Gastrocnemius medialis (tissue), 4 donors: ENCODE data around the gene KRT9. TPM values are rescaled to one million over a fixed set of nuclear protein-coding genes. Genes with fewer than 3 reads are reported as not detected.
"Not testable (repeated sequence)": the region's sequence is repeated elsewhere in the genome, so short reads cannot be mapped to it uniquely, and the experiment has no call there.

Experiments used
- ATAC-seq, 2 donors: fragments of 150-250 bp; one replicate each; pipeline ENCODE4 v1.9.1; 2016
- DNase-seq, 2 donors: peaks; one replicate each; pipeline ENCODE4 v3.0.0-alpha.2; 2019
- H3K27ac ChIP-seq, 4 donors: fragments of 200-600 bp; sonication (generic); 1 replicate in 1 of 4; 2 replicates in 3 of 4; pipeline ENCODE4 v1.5.1; 2016 to 2018; ENCODE audit warnings: mild to moderate bottlenecking in 2 of 4, moderate library complexity in 1 of 4
- H3K27me3 ChIP-seq, 3 donors: fragments of 200-600 bp; sonication (generic) in 2 of 3; 1 replicate in 1 of 3; 2 replicates in 2 of 3; pipeline versions ENCODE4 v1.5.1 to v1.6.0; 2016 to 2019; ENCODE audit warnings: mild to moderate bottlenecking in 1 of 3, moderate library complexity in 1 of 3
- H3K36me3 ChIP-seq, 2 donors: fragments of 200-600 bp; sonication (generic) in 1 of 2; one replicate each; pipeline ENCODE4 v1.5.1; 2017 to 2018
- H3K4me1 ChIP-seq, 2 donors: fragments of 200-600 bp; sonication (generic) in 1 of 2; one replicate each; pipeline ENCODE4 v1.5.1; 2016 to 2017; ENCODE audit warnings: mild to moderate bottlenecking in 2 of 2
- H3K4me3 ChIP-seq, 4 donors: fragments of 200-600 bp; sonication (generic) in 3 of 4; 1 replicate in 1 of 4; 2 replicates in 3 of 4; pipeline ENCODE4 v1.5.1; 2016 to 2019; ENCODE audit warnings: mild to moderate bottlenecking in 2 of 4
- H3K9me3 ChIP-seq, 3 donors: fragments of 200-600 bp; sonication (generic) in 2 of 3; 1 replicate in 1 of 3; 2 replicates in 2 of 3; pipeline ENCODE4 v1.5.1; 2016 to 2019
- POLR2A ChIP-seq, 2 donors: fragments of 450-650 bp; IDR thresholded peaks; one replicate each; pipeline ENCODE4 v1.6.1; 2017; ENCODE audit warnings: antibody characterized with exemption in 2 of 2, mild to moderate bottlenecking in 2 of 2, moderate library complexity in 2 of 2
- in situ Hi-C, 4 donors: fragments of 200-750 bp; cut with MboI; loops; one replicate each; pipeline versions ENCODE4 v1.15.0 to v1.8.0; 2017; ENCODE audit warnings: low sequenced_read_pairs in 4 of 4
- intact Hi-C: fragments of 100-400 bp; cut with DNase I; formaldehyde crosslinking; loops from one replicate; pipeline ENCODE4 v1.15.1; 2023; ENCODE audit warnings: low total_unique reads
- total RNA-seq, 4 donors: library from RNA; depleted of rRNA; stranded (reverse); fragments of >200 nt; gene quantifications; one replicate each; pipeline versions ENCODE4 v1.1.0 to v1.2.3, GENCODE V29; 2016
- TF ChIP-seq, protein P1 (sequence below), 5 experiments: fragments of 450-650 bp in 3 of 5; fragments of 200-600 bp in 2 of 5; sonication (generic) in 2 of 5; IDR thresholded peaks in 4 of 5; conservative IDR thresholded peaks in 1 of 5; 1 replicate in 4 of 5; 2 replicates in 1 of 5; pipeline ENCODE4 v1.5.1; 2016 to 2019; ENCODE audit warnings: antibody characterized with exemption in 5 of 5, mild to moderate bottlenecking in 3 of 5, moderate library complexity in 3 of 5

Gene KRT9, protein sequence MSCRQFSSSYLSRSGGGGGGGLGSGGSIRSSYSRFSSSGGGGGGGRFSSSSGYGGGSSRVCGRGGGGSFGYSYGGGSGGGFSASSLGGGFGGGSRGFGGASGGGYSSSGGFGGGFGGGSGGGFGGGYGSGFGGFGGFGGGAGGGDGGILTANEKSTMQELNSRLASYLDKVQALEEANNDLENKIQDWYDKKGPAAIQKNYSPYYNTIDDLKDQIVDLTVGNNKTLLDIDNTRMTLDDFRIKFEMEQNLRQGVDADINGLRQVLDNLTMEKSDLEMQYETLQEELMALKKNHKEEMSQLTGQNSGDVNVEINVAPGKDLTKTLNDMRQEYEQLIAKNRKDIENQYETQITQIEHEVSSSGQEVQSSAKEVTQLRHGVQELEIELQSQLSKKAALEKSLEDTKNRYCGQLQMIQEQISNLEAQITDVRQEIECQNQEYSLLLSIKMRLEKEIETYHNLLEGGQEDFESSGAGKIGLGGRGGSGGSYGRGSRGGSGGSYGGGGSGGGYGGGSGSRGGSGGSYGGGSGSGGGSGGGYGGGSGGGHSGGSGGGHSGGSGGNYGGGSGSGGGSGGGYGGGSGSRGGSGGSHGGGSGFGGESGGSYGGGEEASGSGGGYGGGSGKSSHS
- not detected for total RNA-seq

DNA sequence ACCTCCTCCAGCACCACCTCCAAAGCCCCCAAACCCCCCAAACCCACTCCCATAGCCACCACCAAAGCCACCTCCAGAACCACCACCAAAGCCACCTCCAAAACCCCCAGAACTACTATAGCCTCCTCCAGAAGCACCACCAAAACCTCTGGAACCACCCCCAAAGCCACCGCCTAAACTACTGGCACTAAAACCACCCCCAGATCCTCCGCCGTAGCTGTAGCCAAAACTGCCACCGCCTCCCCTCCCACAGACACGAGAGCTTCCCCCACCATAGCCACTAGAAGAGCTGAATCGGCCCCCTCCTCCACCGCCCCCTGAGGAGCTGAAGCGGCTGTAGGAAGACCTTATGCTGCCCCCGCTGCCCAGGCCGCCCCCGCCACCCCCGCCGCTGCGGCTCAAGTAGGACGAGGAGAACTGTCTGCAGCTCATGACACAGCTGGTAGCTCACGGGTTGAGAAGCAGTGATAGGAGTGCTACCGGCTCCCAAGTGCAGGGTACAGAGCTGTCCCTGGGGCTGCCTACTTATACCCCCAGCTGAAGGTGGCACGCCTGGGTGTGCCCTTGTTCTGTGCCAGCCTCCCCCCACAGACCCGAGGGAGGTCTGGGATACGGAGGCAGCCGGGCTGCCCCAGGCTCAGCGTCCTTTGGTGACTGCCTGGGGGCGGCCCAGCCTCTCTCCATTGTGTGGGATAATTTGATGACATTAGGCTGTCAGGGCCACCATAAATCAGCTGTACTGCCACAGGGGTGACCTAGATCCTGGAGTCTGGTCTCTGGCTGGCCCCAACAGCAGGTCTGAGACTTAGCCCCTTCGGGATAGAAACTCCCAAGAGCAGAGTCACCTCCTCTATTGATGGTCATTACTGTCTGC is at the start of gene KRT9:
KRT9 (minus strand) TSS at position 499 of the 874 bp plus-strand sequence; CDS start at position 432, 67 bp downstream.
- peaks cover 0 to 13% (median 7%) of the 10 kb centered on the region in 3 donors for H3K27me3 ChIP-seq
- no peak for TF ChIP-seq POLR2A (IDR thresholded peaks at IDR 0.05)
- TF ChIP-seq, protein P1, sequence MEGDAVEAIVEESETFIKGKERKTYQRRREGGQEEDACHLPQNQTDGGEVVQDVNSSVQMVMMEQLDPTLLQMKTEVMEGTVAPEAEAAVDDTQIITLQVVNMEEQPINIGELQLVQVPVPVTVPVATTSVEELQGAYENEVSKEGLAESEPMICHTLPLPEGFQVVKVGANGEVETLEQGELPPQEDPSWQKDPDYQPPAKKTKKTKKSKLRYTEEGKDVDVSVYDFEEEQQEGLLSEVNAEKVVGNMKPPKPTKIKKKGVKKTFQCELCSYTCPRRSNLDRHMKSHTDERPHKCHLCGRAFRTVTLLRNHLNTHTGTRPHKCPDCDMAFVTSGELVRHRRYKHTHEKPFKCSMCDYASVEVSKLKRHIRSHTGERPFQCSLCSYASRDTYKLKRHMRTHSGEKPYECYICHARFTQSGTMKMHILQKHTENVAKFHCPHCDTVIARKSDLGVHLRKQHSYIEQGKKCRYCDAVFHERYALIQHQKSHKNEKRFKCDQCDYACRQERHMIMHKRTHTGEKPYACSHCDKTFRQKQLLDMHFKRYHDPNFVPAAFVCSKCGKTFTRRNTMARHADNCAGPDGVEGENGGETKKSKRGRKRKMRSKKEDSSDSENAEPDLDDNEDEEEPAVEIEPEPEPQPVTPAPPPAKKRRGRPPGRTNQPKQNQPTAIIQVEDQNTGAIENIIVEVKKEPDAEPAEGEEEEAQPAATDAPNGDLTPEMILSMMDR (IDR thresholded peaks at IDR 0.05 in 4 of 5, conservative IDR thresholded peaks at IDR 0.05 in 1 of 5): no peak
- H3K27ac ChIP-seq: no peak within 1 kb of the TSS
- in situ Hi-C loops (loop anchor here in 1 of 4 donors (25.0 kb wide), 1 partner anchor 684 kb away; the partner anchor contains the start of gene KRT20), intact Hi-C loops (no loop called here)
- no peak within 1 kb of the TSS for H3K4me3 ChIP-seq
- ATAC-seq (no peak), DNase-seq (no peak)
- H3K36me3 ChIP-seq: no peaks in the 10 kb centered on the region
- no peaks in the 10 kb centered on the region for H3K9me3 ChIP-seq
- no peaks in the 10 kb centered on the region for H3K4me1 ChIP-seq

DNA sequence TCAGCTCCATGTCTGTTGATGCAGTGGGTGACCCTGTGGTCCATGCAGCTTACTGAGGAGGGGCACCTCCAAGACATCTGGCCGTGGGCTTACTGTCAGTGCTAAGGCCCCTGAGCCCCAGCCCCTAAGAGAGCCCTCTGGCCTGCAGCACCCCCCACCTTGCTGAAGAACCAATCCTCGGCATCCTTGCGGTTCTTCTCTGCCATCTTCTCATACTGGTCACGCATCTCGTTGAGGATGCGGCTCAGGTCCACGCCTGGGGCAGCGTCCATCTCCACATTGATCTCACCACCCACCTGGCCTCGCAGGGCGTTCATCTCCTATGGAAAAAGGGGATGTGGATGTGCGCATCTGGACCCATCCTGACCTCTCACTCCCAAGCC is 49.6 kb upstream of the KRT9 start:
- ATAC-seq, H3K27ac ChIP-seq, H3K9me3 ChIP-seq, DNase-seq, in situ Hi-C loops, H3K27me3 ChIP-seq, H3K4me1 ChIP-seq, H3K4me3 ChIP-seq, H3K36me3 ChIP-seq, intact Hi-C loops: not testable (repeated sequence)

DNA sequence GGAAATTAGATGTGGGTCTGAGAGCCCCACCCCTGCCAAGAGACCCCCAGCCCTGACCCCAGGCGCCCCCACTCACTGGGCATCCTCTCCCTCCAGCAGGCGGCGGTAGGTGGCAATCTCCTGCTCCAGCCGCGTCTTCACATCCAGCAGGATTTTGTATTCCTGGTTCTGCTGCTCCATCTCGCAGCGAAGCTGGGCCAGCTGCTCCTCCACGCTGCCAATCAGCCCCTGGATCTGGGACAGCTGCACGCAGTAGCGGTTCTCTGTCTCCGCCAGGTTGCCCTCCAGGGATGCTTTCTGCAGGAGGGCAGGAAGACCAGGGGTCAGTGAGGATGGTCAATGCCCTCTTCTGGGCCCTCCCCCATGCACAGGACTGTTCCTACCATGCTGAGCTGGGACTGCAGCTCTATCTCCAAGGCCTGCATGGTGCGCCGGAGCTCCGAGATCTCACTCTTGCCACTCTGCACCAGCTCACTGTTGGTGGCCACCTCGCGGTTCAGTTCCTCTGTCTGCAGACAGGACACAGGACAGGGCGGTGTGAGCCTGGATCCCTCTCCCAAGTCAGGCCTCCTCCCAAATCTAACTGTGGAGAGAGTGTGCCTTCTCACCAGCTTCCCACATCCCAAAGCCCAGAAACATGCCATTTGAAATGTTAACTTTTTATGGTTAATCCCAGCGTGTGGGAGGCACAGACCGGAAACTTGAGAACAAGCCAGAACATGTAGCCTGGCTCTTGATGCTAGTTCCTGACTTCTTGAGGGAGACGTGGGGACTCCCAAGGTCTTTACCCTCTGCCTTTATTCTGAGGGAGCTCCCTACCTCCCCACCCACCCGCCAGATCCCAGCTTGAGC is 49.0 kb upstream of the KRT9 start:
- ATAC-seq (no peak), DNase-seq (no peak)
- Histone ChIP-seq H3K36me3 (no peaks in the 10 kb centered on the region), H3K4me3 (no peak overlapping the region), H3K27me3 (no peaks in the 10 kb centered on the region), H3K27ac (no peak overlapping the region), H3K9me3 (no peaks in the 10 kb centered on the region), H3K4me1 (no peaks in the 10 kb centered on the region)
- no peak for TF ChIP-seq POLR2A (IDR thresholded peaks at IDR 0.05)
- TF ChIP-seq, protein P1 (IDR thresholded peaks at IDR 0.05 in 4 of 5, conservative IDR thresholded peaks at IDR 0.05 in 1 of 5): no peak
- intact Hi-C loops (no loop called here), in situ Hi-C loops (no loop called here)

DNA sequence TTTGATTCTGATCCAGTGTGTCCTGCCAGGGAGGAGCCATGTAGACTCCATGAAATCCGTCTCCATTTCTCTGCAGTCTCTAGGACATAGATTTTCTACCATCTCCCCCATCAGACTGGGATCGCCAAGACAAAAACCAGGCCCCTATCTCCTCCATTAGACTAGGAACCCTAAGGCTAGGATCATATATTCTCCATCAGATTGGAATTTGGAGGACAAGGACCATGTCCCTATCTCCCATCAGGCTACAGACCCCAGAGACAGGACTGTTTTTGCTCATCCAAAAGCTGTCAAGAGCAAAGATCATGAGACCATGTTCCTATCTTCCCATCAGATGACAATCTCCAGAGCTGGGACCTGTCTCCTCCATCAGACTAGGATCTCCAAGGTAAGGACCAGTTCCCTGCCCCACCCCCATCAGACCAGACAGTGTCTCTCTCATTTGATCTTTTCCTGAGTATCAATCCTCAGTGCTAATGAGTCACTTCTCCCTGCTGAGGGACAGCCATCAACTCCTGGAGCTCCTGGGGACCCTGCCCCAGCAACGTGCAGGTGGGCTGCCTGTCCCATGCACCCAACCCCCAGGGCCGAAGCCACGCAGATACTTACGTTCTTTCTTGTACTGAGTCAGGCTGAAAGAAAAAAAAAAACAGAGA is 48.2 kb upstream of the KRT9 start:
- H3K27ac ChIP-seq, in situ Hi-C loops, H3K27me3 ChIP-seq: not testable (repeated sequence)

More for the DNA sequence above, 48.2 kb upstream of the KRT9 start:
- DNase-seq, H3K36me3 ChIP-seq, H3K9me3 ChIP-seq, ATAC-seq, H3K4me1 ChIP-seq, intact Hi-C loops, H3K4me3 ChIP-seq: not testable (repeated sequence)
